ENCODE data around the gene DIP2A.

DIP2A gene

DNA sequence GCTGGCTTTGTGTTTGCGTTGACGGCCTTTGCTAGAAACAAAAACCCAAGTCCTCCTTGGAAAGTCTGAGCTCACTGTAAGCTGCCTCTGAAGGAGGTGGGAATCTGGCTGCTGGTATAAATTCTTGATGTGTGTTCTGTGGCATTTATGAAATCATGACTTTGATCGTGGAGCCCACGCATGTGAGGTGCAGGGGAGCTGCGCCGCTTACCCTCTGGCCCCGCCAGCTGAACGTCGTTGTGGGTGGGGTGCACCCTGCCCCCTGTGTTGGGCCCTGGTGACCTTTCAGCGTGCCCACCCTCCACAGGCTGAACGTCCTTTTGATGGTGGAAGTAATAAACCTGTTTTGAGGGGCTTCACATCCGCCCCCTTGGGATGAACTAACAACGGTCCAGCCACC is 21.2 kb upstream of the DIP2A start:
- H2AFZ ChIP-seq (ENCODE audit: low read length), result no peak overlapping the region
- TF ChIP-seq EZH2 (optimal IDR thresholded peaks at IDR 0.05; ENCODE audit: low read depth, low read length), result no peak
- TF ChIP-seq EZH2phosphoT487 (IDR thresholded peaks at IDR 0.05; ENCODE audit: low read length), result no peak
- TF ChIP-seq, protein P1, sequence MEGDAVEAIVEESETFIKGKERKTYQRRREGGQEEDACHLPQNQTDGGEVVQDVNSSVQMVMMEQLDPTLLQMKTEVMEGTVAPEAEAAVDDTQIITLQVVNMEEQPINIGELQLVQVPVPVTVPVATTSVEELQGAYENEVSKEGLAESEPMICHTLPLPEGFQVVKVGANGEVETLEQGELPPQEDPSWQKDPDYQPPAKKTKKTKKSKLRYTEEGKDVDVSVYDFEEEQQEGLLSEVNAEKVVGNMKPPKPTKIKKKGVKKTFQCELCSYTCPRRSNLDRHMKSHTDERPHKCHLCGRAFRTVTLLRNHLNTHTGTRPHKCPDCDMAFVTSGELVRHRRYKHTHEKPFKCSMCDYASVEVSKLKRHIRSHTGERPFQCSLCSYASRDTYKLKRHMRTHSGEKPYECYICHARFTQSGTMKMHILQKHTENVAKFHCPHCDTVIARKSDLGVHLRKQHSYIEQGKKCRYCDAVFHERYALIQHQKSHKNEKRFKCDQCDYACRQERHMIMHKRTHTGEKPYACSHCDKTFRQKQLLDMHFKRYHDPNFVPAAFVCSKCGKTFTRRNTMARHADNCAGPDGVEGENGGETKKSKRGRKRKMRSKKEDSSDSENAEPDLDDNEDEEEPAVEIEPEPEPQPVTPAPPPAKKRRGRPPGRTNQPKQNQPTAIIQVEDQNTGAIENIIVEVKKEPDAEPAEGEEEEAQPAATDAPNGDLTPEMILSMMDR (IDR thresholded peaks at IDR 0.05; ENCODE audit: low read length), result no peak
- no peaks in the 10 kb centered on the region for H3K9me2 ChIP-seq (replicated peaks; ENCODE audit: insufficient read depth, low read length)
- H3K4me1 ChIP-seq (ENCODE audit: low read length), result no peaks in the 10 kb centered on the region
- H3K4me3 ChIP-seq (ENCODE audit: low read length), result no peak overlapping the region
- no peak overlapping the region for H3K27ac ChIP-seq (ENCODE audit: low read length)
- H4K20me1 ChIP-seq (ENCODE audit: insufficient read depth, low read length), result no peaks in the 10 kb centered on the region
- no peaks in the 10 kb centered on the region for H3F3A ChIP-seq (ENCODE audit: insufficient read depth, low read length)
- peaks cover 43% of the 10 kb centered on the region for H3K36me3 ChIP-seq (replicated peaks; ENCODE audit: insufficient read depth, low read length)
- no peaks in the 10 kb centered on the region for H3K79me2 ChIP-seq (ENCODE audit: low read length)
- H3K9me3 ChIP-seq (replicated peaks; ENCODE audit: insufficient read depth, low read length), result no peaks in the 10 kb centered on the region
- no peak overlapping the region for H3K9ac ChIP-seq (ENCODE audit: low read length)
- DNase-seq, result no peak
- no peak overlapping the region for H3K4me2 ChIP-seq (ENCODE audit: low read depth, low read length)
- no peaks in the 10 kb centered on the region for H3K27me3 ChIP-seq (replicated peaks; ENCODE audit: insufficient read depth, low read length)

DNA sequence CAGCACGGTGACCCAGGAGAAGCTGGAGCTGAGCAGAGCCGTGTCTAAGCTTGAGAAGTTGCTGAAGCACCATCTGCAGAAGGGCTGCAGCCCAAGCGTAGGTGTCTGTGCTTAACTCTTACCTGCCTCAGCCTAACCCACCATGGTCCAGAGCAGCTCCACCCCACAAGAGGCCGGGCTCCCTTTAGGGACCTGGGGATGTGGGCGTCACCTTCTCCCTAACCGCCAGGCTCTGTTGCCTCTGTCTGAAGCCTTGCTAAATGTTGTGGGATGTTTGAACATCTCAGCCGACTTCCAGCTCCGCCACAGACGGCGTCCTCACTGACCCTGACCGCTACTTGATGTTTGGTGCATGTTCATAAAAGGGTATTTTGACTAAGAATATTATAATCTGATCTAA is 20.4 kb upstream of the DIP2A start:
- Histone ChIP-seq H3K27me3 (replicated peaks; ENCODE audit: insufficient read depth, low read length) (no peaks in the 10 kb centered on the region), H3K9me3 (replicated peaks; ENCODE audit: insufficient read depth, low read length) (no peaks in the 10 kb centered on the region), H4K20me1 (ENCODE audit: insufficient read depth, low read length) (no peaks in the 10 kb centered on the region), H2AFZ (ENCODE audit: low read length) (no peak overlapping the region), H3K36me3 (replicated peaks; ENCODE audit: insufficient read depth, low read length) (peaks cover 43% of the 10 kb centered on the region), H3K9ac (ENCODE audit: low read length) (no peak overlapping the region), H3K4me3 (ENCODE audit: low read length) (no peak overlapping the region), H3K79me2 (ENCODE audit: low read length) (no peaks in the 10 kb centered on the region), H3F3A (ENCODE audit: insufficient read depth, low read length) (no peaks in the 10 kb centered on the region), H3K4me1 (ENCODE audit: low read length) (no peaks in the 10 kb centered on the region), H3K27ac (ENCODE audit: low read length) (no peak overlapping the region), H3K4me2 (ENCODE audit: low read depth, low read length) (no peak overlapping the region), H3K9me2 (replicated peaks; ENCODE audit: insufficient read depth, low read length) (no peaks in the 10 kb centered on the region)
- DNase-seq, result no peak
- TF ChIP-seq EZH2 (optimal IDR thresholded peaks at IDR 0.05; ENCODE audit: low read depth, low read length), result no peak
- TF ChIP-seq, protein P1 (IDR thresholded peaks at IDR 0.05; ENCODE audit: low read length), result no peak
- TF ChIP-seq EZH2phosphoT487 (IDR thresholded peaks at IDR 0.05; ENCODE audit: low read length), result no peak

DNA sequence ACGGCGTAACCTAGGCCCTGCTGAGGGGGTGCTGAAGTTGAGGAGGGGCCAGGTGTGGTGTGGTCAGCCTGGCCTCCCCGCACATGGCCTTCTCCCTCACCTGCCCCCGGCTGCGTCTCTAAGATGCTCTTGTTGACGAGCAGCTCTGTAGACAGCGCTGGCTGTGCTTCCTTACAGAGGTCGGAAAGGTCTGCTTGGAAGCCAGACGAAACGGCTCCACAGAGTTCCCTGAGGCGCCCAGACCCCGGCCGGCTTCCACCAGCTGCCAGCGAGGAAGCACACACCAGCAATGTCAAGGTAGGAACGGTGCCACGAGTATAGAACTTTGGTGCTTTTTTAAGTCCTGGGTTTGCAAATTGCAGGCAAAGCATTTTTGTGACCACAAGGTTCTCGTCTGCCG is 18.8 kb upstream of the DIP2A start:
- Histone ChIP-seq H4K20me1 (ENCODE audit: insufficient read depth, low read length) (peaks cover 4% of the 10 kb centered on the region; the same call in 1 of the 2 replicates), H3K27ac (ENCODE audit: low read length) (no peak overlapping the region), H3K36me3 (replicated peaks; ENCODE audit: insufficient read depth, low read length) (peaks cover 43% of the 10 kb centered on the region), H3K4me3 (ENCODE audit: low read length) (no peak overlapping the region), H3K9me2 (replicated peaks; ENCODE audit: insufficient read depth, low read length) (no peaks in the 10 kb centered on the region), H3F3A (ENCODE audit: insufficient read depth, low read length) (0 out of 2 replicates have a peak, but pooled peaks cover 2% of the 10 kb centered on the region), H3K79me2 (ENCODE audit: low read length) (no peaks in the 10 kb centered on the region), H2AFZ (ENCODE audit: low read length) (no peak overlapping the region), H3K27me3 (replicated peaks; ENCODE audit: insufficient read depth, low read length) (no peaks in the 10 kb centered on the region), H3K4me1 (ENCODE audit: low read length) (no peaks in the 10 kb centered on the region), H3K9ac (ENCODE audit: low read length) (no peak overlapping the region), H3K9me3 (replicated peaks; ENCODE audit: insufficient read depth, low read length) (no peaks in the 10 kb centered on the region), H3K4me2 (ENCODE audit: low read depth, low read length) (no peak overlapping the region)
- DNase-seq, result no peak
- TF ChIP-seq, protein P1 (IDR thresholded peaks at IDR 0.05; ENCODE audit: low read length), result no peak
- TF ChIP-seq EZH2 (optimal IDR thresholded peaks at IDR 0.05; ENCODE audit: low read depth, low read length), result no peak
- TF ChIP-seq EZH2phosphoT487 (IDR thresholded peaks at IDR 0.05; ENCODE audit: low read length), result no peak

Data from MM.1S (cell line).